ENCODE results near the gene PCLO. TPM values are rescaled to one million over a fixed set of nuclear protein-coding genes. Genes with fewer than 3 reads are reported as not detected.

PCLO gene
- total RNA-seq, 2 donors from 2014 or later: 2.9 to 6.3 TPM

- Histone ChIP-seq H3K4me1 (no peaks in the 10 kb centered on the region), H3K9me3 (peaks cover 0 to 7% of the 10 kb centered on the region in 2 donors), H3K36me3 (no peaks in the 10 kb centered on the region), H3K27ac (no peak overlapping the region), H3K27me3 (no peaks in the 10 kb centered on the region), H3K4me3 (no peak overlapping the region)
- TF ChIP-seq, protein P1, sequence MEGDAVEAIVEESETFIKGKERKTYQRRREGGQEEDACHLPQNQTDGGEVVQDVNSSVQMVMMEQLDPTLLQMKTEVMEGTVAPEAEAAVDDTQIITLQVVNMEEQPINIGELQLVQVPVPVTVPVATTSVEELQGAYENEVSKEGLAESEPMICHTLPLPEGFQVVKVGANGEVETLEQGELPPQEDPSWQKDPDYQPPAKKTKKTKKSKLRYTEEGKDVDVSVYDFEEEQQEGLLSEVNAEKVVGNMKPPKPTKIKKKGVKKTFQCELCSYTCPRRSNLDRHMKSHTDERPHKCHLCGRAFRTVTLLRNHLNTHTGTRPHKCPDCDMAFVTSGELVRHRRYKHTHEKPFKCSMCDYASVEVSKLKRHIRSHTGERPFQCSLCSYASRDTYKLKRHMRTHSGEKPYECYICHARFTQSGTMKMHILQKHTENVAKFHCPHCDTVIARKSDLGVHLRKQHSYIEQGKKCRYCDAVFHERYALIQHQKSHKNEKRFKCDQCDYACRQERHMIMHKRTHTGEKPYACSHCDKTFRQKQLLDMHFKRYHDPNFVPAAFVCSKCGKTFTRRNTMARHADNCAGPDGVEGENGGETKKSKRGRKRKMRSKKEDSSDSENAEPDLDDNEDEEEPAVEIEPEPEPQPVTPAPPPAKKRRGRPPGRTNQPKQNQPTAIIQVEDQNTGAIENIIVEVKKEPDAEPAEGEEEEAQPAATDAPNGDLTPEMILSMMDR (IDR thresholded peaks at IDR 0.05): no peak
- no peak for DNase-seq (ENCODE audit: low spot score)
Measured at GRCh38 chr7:83117466-83117865, 45.2 kb downstream of the PCLO start.

DNA sequence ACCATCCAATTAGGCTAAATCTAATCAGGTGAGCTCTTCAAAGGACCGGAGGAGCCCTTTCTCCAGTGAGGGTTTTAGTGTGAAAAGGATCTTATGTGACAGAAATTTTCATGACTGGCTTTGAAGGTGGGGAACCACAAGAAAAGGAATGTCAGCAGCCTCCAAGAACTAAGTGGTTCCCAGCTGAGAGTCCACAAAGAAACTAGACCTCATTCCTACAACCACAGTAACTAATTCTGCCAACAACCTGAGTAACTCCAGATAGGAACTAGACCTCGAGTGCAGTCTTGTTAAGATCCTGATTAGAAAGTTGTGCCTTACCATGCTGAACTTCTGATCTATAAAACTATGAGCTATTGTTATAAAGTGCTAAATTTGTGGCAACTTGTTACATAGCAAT, 51.3 kb downstream of the PCLO start:
- Histone ChIP-seq H3K27ac (no peak overlapping the region), H3K4me3 (no peak overlapping the region), H3K4me1 (no peaks in the 10 kb centered on the region), H3K27me3 (no peaks in the 10 kb centered on the region), H3K36me3 (no peaks in the 10 kb centered on the region), H3K9me3 (no peaks in the 10 kb centered on the region)
- DNase-seq (ENCODE audit: low spot score): no peak
- TF ChIP-seq, protein P1 (IDR thresholded peaks at IDR 0.05): no peak

DNA sequence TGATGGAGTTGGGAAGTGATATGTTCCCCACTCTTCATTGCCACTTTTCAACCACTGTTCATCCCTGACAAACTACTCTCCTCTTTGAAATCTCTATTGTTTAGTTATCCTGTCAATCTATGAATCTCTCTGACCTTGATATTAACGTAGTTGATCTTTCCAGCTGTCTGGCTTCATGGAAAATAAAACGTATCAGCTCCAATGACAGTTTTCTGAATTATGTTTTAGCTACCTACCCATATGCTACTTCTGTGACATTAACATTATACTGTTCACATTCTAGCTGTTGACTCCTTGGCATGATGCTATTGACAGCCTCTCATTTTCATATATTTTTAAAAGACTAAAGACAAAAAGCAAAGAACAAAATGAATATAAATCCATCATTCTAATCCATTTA, 53.3 kb downstream of the PCLO start:
- Histone ChIP-seq H3K4me3 (no peak overlapping the region), H3K27me3 (no peaks in the 10 kb centered on the region), H3K4me1 (no peaks in the 10 kb centered on the region), H3K36me3 (no peaks in the 10 kb centered on the region), H3K9me3 (no peaks in the 10 kb centered on the region), H3K27ac (no peak overlapping the region)
- TF ChIP-seq, protein P1 (IDR thresholded peaks at IDR 0.05): no peak
- no peak for DNase-seq (ENCODE audit: low spot score)

GRCh38 chr7:83105948-83106347, 56.7 kb downstream of the PCLO start:
- Histone ChIP-seq H3K9me3 (no peaks in the 10 kb centered on the region), H3K27ac (no peak overlapping the region), H3K4me3 (no peak overlapping the region), H3K36me3 (no peaks in the 10 kb centered on the region), H3K4me1 (no peaks in the 10 kb centered on the region), H3K27me3 (no peaks in the 10 kb centered on the region)
- TF ChIP-seq, protein P1 (IDR thresholded peaks at IDR 0.05): no peak
- DNase-seq (ENCODE audit: low spot score): no peak

DNA sequence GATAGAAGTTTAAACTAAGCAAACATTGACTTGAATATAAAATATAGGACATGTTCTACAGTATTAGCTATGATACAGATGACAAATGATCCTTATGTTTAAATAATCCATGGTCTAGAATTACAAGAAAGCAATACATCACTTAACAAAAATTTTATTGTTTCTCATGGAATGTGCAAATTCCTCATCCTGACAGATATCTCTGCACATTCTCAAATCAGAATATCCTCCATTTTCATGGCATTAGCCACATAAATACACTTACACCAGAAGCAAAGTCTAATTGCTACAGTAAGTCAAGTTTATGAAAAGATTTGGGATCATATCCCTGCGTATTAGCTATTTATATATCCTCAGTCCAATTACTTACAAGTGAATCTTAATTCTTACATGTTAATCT, 57.6 kb downstream of the PCLO start:
- DNase-seq (ENCODE audit: low spot score): no peak
- TF ChIP-seq, protein P1 (IDR thresholded peaks at IDR 0.05): no peak
- no peaks in the 10 kb centered on the region for H3K9me3 ChIP-seq
- no peaks in the 10 kb centered on the region for H3K27me3 ChIP-seq
- no peak overlapping the region for H3K4me3 ChIP-seq
- H3K4me1 ChIP-seq: no peaks in the 10 kb centered on the region
- H3K36me3 ChIP-seq: no peaks in the 10 kb centered on the region
- no peak overlapping the region for H3K27ac ChIP-seq

- Histone ChIP-seq H3K4me3 (peak overlapping the region in 1 of 2 donors; percentile 17), H3K4me1 (no peaks in the 10 kb centered on the region), H3K9me3 (no peaks in the 10 kb centered on the region), H3K36me3 (no peaks in the 10 kb centered on the region), H3K27ac (peak overlapping the region in 1 of 2 donors; percentile 53), H3K27me3 (no peaks in the 10 kb centered on the region)
- DNase-seq (ENCODE audit: low spot score): no peak
- TF ChIP-seq, protein P1 (IDR thresholded peaks at IDR 0.05): no peak
Measured at GRCh38 chr7:83101530-83101929, 61.2 kb downstream of the PCLO start.
